IMR-90 (cell line): ENCODE data around the gene CAB39. TPM values are rescaled to one million over a fixed set of nuclear protein-coding genes. Genes with fewer than 3 reads are reported as not detected.
A peak's percentile ranks its signal among the peaks of the same experiment; 100 is the strongest.

Experiments used
- ATAC-seq: fragments of 200-7000 bp; cut with Tn5 transposase; 2 replicates; pipeline ENCODE4 v1.9.1; 2020; ENCODE audit warnings: low read depth, mild to moderate bottlenecking, moderate library complexity
- BruUV-seq: library from RNA; stranded (reverse); fragments of 400-500 nt; replicated peaks from 2 replicates; lab custom pipeline; 2021; lab: Mats Ljungman, UMichigan
- CTCF ChIA-PET: fragments of 300-600 bp; formaldehyde crosslinking; extraction: SDS; loops from one replicate; lab custom pipeline; 2021; ENCODE audit warnings: antibody characterized with exemption; lab: Yijun Ruan, JAX
- POLR2A ChIA-PET: fragments of 300-600 bp; sonication (Branson Sonifier 250); formaldehyde crosslinking; loops from one replicate; lab custom pipeline; 2022; ENCODE audit warnings: antibody characterized with exemption; ENCODE audit not compliant: unreplicated experiment; lab: Charles Lee
- DNase-seq: peaks from one replicate; pipeline ENCODE4 v3.0.0; 2013
- H2AFZ ChIP-seq: replicated peaks from 2 replicates; pipeline ENCODE3; 2013; ENCODE audit warnings: low read length, mild to moderate bottlenecking; ENCODE audit not compliant: poor library complexity
- H2AK5ac ChIP-seq: 2 replicates; pipeline ENCODE4 v1.6.1; 2013; ENCODE audit warnings: low read depth, low read length, inconsistent platforms
- H2AK9ac ChIP-seq: replicated peaks from 2 replicates; pipeline ENCODE3; 2013; ENCODE audit warnings: mild to moderate bottlenecking, low read depth, low read length, moderate library complexity; ENCODE audit not compliant: poor library complexity
- H2BK120ac ChIP-seq: 2 replicates; pipeline ENCODE4 v1.6.1; 2013; ENCODE audit warnings: low read depth, low read length, inconsistent platforms
- H2BK15ac ChIP-seq: 3 replicates; pipeline ENCODE4 v1.6.1; 2013; ENCODE audit warnings: low read depth, low read length, inconsistent platforms
- H2BK20ac ChIP-seq: 2 replicates; pipeline ENCODE4 v1.6.1; 2013; ENCODE audit warnings: low read depth, mild to moderate bottlenecking, inconsistent platforms, low read length, moderate library complexity
- H2BK5ac ChIP-seq: 2 replicates; pipeline ENCODE4 v1.6.1; 2013; ENCODE audit warnings: mild to moderate bottlenecking, low read depth, low read length, inconsistent platforms; ENCODE audit not compliant: poor library complexity, severe bottlenecking
- H3K14ac ChIP-seq: replicated peaks from 2 replicates; pipeline ENCODE4 v1.6.1; 2013; ENCODE audit warnings: low read depth, low read length, inconsistent platforms
- H3K18ac ChIP-seq: 2 replicates; pipeline ENCODE4 v1.6.1; 2013; ENCODE audit warnings: low read depth, low read length, control low read depth
- H3K23ac ChIP-seq: 2 replicates; pipeline ENCODE4 v1.6.1; 2013; ENCODE audit warnings: low read depth, low read length, inconsistent platforms
- H3K27ac ChIP-seq: 2 replicates; pipeline ENCODE4 v1.5.1; 2013; ENCODE audit warnings: mild to moderate bottlenecking, control low read depth, low read length; ENCODE audit not compliant: insufficient read depth
- H3K27me3 ChIP-seq: 2 replicates; pipeline ENCODE4 v1.6.1; 2013; ENCODE audit warnings: low read length; ENCODE audit not compliant: control insufficient read depth, insufficient read depth
- H3K36me3 ChIP-seq: 2 replicates; pipeline ENCODE4 v1.6.1; 2013; ENCODE audit warnings: low read length, mixed read lengths; ENCODE audit not compliant: control insufficient read depth, insufficient read depth
- H3K4ac ChIP-seq: 2 replicates; pipeline ENCODE4 v1.6.1; 2013; ENCODE audit warnings: low read depth, low read length, inconsistent platforms
- H3K4me1 ChIP-seq: 2 replicates; pipeline ENCODE4 v1.6.1; 2013; ENCODE audit warnings: low read length, mixed read lengths; ENCODE audit not compliant: control insufficient read depth, insufficient read depth
- H3K4me2 ChIP-seq: 2 replicates; pipeline ENCODE4 v1.6.1; 2013; ENCODE audit warnings: low read depth, mild to moderate bottlenecking, control low read depth, low read length, moderate library complexity
- H3K4me3 ChIP-seq: 2 replicates; pipeline ENCODE4 v1.5.1; 2013; ENCODE audit warnings: low read depth, mild to moderate bottlenecking, control low read depth, low read length, moderate library complexity; ENCODE audit not compliant: insufficient read depth
- H3K56ac ChIP-seq: 2 replicates; pipeline ENCODE4 v1.6.1; 2013; ENCODE audit warnings: low read length, inconsistent platforms; ENCODE audit not compliant: insufficient read depth; ENCODE audit errors: extremely low read depth
- H3K79me1 ChIP-seq, 2 experiments: 2 replicates each; pipeline ENCODE4 v1.6.1; 2013; ENCODE audit warnings: low read length in 2 of 2, inconsistent platforms in 1 of 2, low read depth in 1 of 2
- H3K9ac ChIP-seq: 2 replicates; pipeline ENCODE4 v1.6.1; 2013; ENCODE audit warnings: low read depth, low read length, control low read depth
- H3K9me1 ChIP-seq: 2 replicates; pipeline ENCODE4 v1.6.1; 2013; ENCODE audit warnings: low read length, inconsistent platforms; ENCODE audit not compliant: insufficient read depth
- H3K9me3 ChIP-seq: 2 replicates; pipeline ENCODE4 v1.6.1; 2013; ENCODE audit warnings: low read length; ENCODE audit not compliant: control insufficient read depth, insufficient read depth
- H4K20me1 ChIP-seq: 2 replicates; pipeline ENCODE4 v1.6.1; 2013; ENCODE audit warnings: low read length, inconsistent platforms; ENCODE audit not compliant: insufficient read depth
- H4K5ac ChIP-seq: 2 replicates; pipeline ENCODE4 v1.6.1; 2013; ENCODE audit warnings: mild to moderate bottlenecking, low read depth, low read length, control low read depth
- H4K8ac ChIP-seq, 2 experiments: 2 replicates each; pipeline ENCODE4 v1.6.1; 2013; ENCODE audit warnings: low read depth in 2 of 2, low read length in 2 of 2, control low read depth in 1 of 2, inconsistent platforms in 1 of 2
- H4K91ac ChIP-seq: 2 replicates; pipeline ENCODE4 v1.6.1; 2013; ENCODE audit warnings: low read depth, low read length, inconsistent platforms; ENCODE audit not compliant: insufficient read depth
- BHLHE40 ChIP-seq: fragments of 150-350 bp; IDR thresholded peaks from 2 replicates; pipeline ENCODE4 v1.6.1; 2016; ENCODE audit warnings: mild to moderate bottlenecking, low read depth, low read length
- FOS ChIP-seq: fragments of 150-350 bp; IDR thresholded peaks from 2 replicates; pipeline ENCODE4 v1.6.1; 2016; ENCODE audit warnings: low read depth, low read length
- MAZ ChIP-seq: IDR thresholded peaks from 2 replicates; pipeline ENCODE4 v1.6.1; 2012; ENCODE audit warnings: low read depth, mild to moderate bottlenecking, low read length, improper control_type of control experiment, moderate library complexity, borderline replicate concordance
- POLR2A ChIP-seq: IDR thresholded peaks from 2 replicates; pipeline ENCODE4 v1.6.1; 2012; ENCODE audit warnings: mild to moderate bottlenecking, low read depth, low read length
- RAD21 ChIP-seq: IDR thresholded peaks from 2 replicates; pipeline ENCODE4 v1.6.1; 2012; ENCODE audit warnings: low read length, improper control_type of control experiment
- RCOR1 ChIP-seq: IDR thresholded peaks from 2 replicates; pipeline ENCODE4 v1.6.1; 2012; ENCODE audit warnings: mild to moderate bottlenecking, low read length, improper control_type of control experiment; ENCODE audit not compliant: insufficient replicate concordance
- WGBS, 2 experiments: methylation state at CpG; one replicate each; pipeline versions ENCODE4 v1.1.5 to v1.1.7; 2013; ENCODE audit warnings: missing lambda C conversion rate in 2 of 2; ENCODE audit not compliant: insufficient read length in 1 of 2; ENCODE audit errors: extremely low coverage in 2 of 2; 5-methylcytosine and 5-hydroxymethylcytosine counted together
- dilution Hi-C: fragments of 300-500 bp; cut with HindIII; formaldehyde crosslinking; loops from one replicate; pipeline ENCODE4 v1.14.3; 2018; ENCODE audit warnings: low sequenced_read_pairs; ENCODE audit not compliant: unreplicated experiment
- in situ Hi-C: fragments of 300-500 bp; cut with MboI; formaldehyde crosslinking; loops from 3 replicates; pipeline ENCODE4 v1.14.3; 2019; ENCODE audit warnings: low sequenced_read_pairs, inconsistent platforms, mixed read lengths
- intact Hi-C: fragments of 100-400 bp; cut with micrococcal nuclease; formaldehyde crosslinking; loops from 2 replicates; pipeline ENCODE4 v1.10.0; 2022
- polyA plus RNA-seq, 3 experiments: library from polyadenylated mRNA; depleted of rRNA; stranded (reverse); fragments of >200 nt; gene quantifications; 2 replicates each; pipeline ENCODE4 v1.2.3, GENCODE V29; 2012; ENCODE audit warnings: low replicate concordance in 1 of 3
- total RNA-seq: library from RNA; depleted of rRNA; stranded (reverse); fragments of >200 nt; gene quantifications from 2 replicates; pipeline ENCODE4 v1.2.3, GENCODE V29; 2012
- TF ChIP-seq, protein P1 (sequence below): fragments of 150-350 bp; IDR thresholded peaks from 2 replicates; pipeline ENCODE4 v1.6.1; 2016; ENCODE audit warnings: low read depth, mild to moderate bottlenecking, low read length, moderate library complexity, borderline replicate concordance

Gene CAB39
- total and polyA plus RNA-seq, 2 of the 4 experiments (the other 2 are of a cell fraction), result 38.2 to 71.7 TPM

DNA sequence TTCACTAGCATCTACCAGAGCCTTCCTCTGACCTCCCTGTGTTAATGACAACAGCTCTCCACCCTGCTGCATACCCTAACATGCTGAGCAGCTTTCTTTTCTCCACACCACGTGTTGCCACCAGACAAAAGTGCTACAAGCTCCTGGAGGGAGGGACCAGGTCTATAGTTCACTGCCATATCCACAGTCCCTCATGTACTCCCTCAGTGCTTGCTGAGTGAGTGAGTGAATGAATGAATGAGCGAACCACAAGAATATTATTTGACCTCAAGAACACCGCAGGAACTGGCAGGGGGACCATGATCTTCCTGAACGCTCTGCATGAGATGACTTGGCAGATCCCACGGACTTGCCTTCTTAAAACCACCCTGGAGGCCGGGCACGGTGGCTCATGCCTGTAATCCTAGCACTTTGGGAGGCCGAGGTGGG, 47.4 kb upstream of the CAB39 start:
- no peak overlapping the region for H2BK20ac ChIP-seq
- H2BK15ac ChIP-seq, result 0 out of 3 replicates have a peak overlapping the region, but pooled peaks have one; percentile 50
- no peaks in the 10 kb centered on the region for H3K9me3 ChIP-seq
- no TSS peak for BruUV-seq
- no peak overlapping the region for H4K91ac ChIP-seq
- peaks cover 26% of the 10 kb centered on the region for H3K4me1 ChIP-seq
- no peak overlapping the region for H2BK5ac ChIP-seq
- no peak overlapping the region for H3K18ac ChIP-seq
- WGBS, 2 experiments, result 100% methylated on average over 3 of the region's 8 CpGs; no CpG with 5 or more reads in 1 of the 2 experiments
- no peak for ATAC-seq
- H2AK5ac ChIP-seq, result peak overlapping the region; percentile 43; the same call in 1 of the 2 replicates
- peak overlapping the region; percentile 52 for H2AFZ ChIP-seq
- ChIA-PET CTCF (no interaction called here), POLR2A (no interaction called here)
- no peak overlapping the region for H4K5ac ChIP-seq
- intact Hi-C loops (loop anchor here (10.0 kb wide), 1 partner anchor 820 kb away; no protein-coding TSS in a partner anchor), in situ Hi-C loops (no loop called here), dilution Hi-C loops (no loop called here)
- DNase-seq, result no peak
- H4K8ac ChIP-seq, result no peak overlapping the region
- H3K23ac ChIP-seq, result no peak overlapping the region
- H3K14ac ChIP-seq, result no peak overlapping the region
- no peak overlapping the region for H3K56ac ChIP-seq
- H4K20me1 ChIP-seq, result no peaks in the 10 kb centered on the region
- H3K4me3 ChIP-seq, result no peak overlapping the region
- peaks cover 0 to 5% of the 10 kb centered on the region in 2 experiments; a peak in 1 of 4 replicates for H3K79me1 ChIP-seq
- peaks cover 26% of the 10 kb centered on the region for H3K9me1 ChIP-seq
- no peak overlapping the region for H3K9ac ChIP-seq
- H3K27ac ChIP-seq, result no peak overlapping the region
- peak overlapping the region; percentile 45; the same call in 1 of the 2 replicates for H2BK120ac ChIP-seq
- no peak overlapping the region for H3K4me2 ChIP-seq
- peak overlapping the region; percentile 30 for H2AK9ac ChIP-seq
- TF ChIP-seq RAD21 (no peak), MAZ (no peak), FOS (no peak), RCOR1 (no peak), BHLHE40 (no peak), POLR2A (no peak)
- TF ChIP-seq, protein P1, sequence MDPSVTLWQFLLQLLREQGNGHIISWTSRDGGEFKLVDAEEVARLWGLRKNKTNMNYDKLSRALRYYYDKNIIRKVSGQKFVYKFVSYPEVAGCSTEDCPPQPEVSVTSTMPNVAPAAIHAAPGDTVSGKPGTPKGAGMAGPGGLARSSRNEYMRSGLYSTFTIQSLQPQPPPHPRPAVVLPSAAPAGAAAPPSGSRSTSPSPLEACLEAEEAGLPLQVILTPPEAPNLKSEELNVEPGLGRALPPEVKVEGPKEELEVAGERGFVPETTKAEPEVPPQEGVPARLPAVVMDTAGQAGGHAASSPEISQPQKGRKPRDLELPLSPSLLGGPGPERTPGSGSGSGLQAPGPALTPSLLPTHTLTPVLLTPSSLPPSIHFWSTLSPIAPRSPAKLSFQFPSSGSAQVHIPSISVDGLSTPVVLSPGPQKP, result no peak
- no peaks in the 10 kb centered on the region for H3K36me3 ChIP-seq
- peak overlapping the region; percentile 45 for H3K4ac ChIP-seq
- no peaks in the 10 kb centered on the region for H3K27me3 ChIP-seq
